ENCODE measurements around the gene OPA3.

The OPA3 gene

GRCh38 chr19:45564131-45564780 is 20.3 kb downstream of the OPA3 start:
- DNase-seq = no peak

- DNase-seq = no peak
Observed at GRCh38 chr19:45560686-45561085, 23.9 kb downstream of the OPA3 start.

GRCh38 chr19:45560038-45560437 is 24.6 kb downstream of the OPA3 start:
- DNase-seq = no peak

GRCh38 chr19:45558399-45558878 is 26.2 kb downstream of the OPA3 start:
- DNase-seq = peak; percentile 16

GRCh38 chr19:45556835-45557234 is 27.8 kb downstream of the OPA3 start:
- DNase-seq = no peak

GRCh38 chr19:45554481-45554880 is 30.1 kb downstream of the OPA3 start:
- DNase-seq = no peak

- DNase-seq = no peak
Observed at GRCh38 chr19:45553464-45553863, 31.1 kb downstream of the OPA3 start.

- DNase-seq = peak; percentile 16
Observed at GRCh38 chr19:45547965-45548609, 36.5 kb downstream of the OPA3 start.

GRCh38 chr19:45547211-45547770 is 37.3 kb downstream of the OPA3 start:
- DNase-seq = no peak

- DNase-seq = no peak
Observed at GRCh38 chr19:45542234-45542668, 42.4 kb downstream of the OPA3 start.

- DNase-seq = no peak
Observed at GRCh38 chr19:45539459-45539858, 45.1 kb downstream of the OPA3 start.

GRCh38 chr19:45531349-45531748 is 53.3 kb downstream of the OPA3 start:
- DNase-seq = no peak

- DNase-seq = no peak
Observed at GRCh38 chr19:45529420-45529785, 55.2 kb downstream of the OPA3 start.

GRCh38 chr19:45528744-45529419 is 55.7 kb downstream of the OPA3 start:
- peak; percentile 31 for DNase-seq

- DNase-seq = peak; percentile 71
Observed at GRCh38 chr19:45528149-45528743, 56.4 kb downstream of the OPA3 start.

GRCh38 chr19:45527731-45528130 is 56.9 kb downstream of the OPA3 start:
- no peak for DNase-seq

GRCh38 chr19:45526971-45527370 is 57.6 kb downstream of the OPA3 start:
- no peak for DNase-seq

GRCh38 chr19:45526143-45526542 is 58.5 kb downstream of the OPA3 start:
- DNase-seq = peak; percentile 81

- no peak for DNase-seq
Observed at GRCh38 chr19:45524575-45525129, 60.0 kb downstream of the OPA3 start.

- peak; percentile 78 for DNase-seq
Observed at GRCh38 chr19:45523642-45524256, 60.9 kb downstream of the OPA3 start.

GRCh38 chr19:45522010-45522941 is 62.3 kb downstream of the OPA3 start:
- DNase-seq = no peak

Data from fibroblast of skin of abdomen (primary cell).